NCI-H2196 (cell line): ENCODE results near the gene PRKRIP1.
A peak's percentile ranks its signal among the peaks of the same experiment; 100 is the strongest.
"Not testable (repeated sequence)": the region's sequence is repeated elsewhere in the genome, so short reads cannot be mapped to it uniquely, and the experiment has no call there.

Experiments
- DNase-seq: peaks from one replicate; lab custom pipeline; 2025; ENCODE audit not compliant: unreplicated experiment; lab: John Stamatoyannopoulos, UW

PRKRIP1 gene

GRCh38 chr7:102403563-102403962 lies 7.4 kb downstream of the PRKRIP1 start:
- DNase-seq: no peak

- peak; percentile 66 for DNase-seq
These were observed 8.1 kb downstream of the PRKRIP1 start for GRCh38 chr7:102404005-102404861.

GRCh38 chr7:102404862-102405188 lies 8.7 kb downstream of the PRKRIP1 start:
- not testable (repeated sequence) for DNase-seq

- no peak for DNase-seq
These were observed 11.7 kb downstream of the PRKRIP1 start for GRCh38 chr7:102407910-102408309.

- DNase-seq: not testable (repeated sequence)
These were observed 12.4 kb downstream of the PRKRIP1 start for GRCh38 chr7:102408530-102408929.

- DNase-seq: no peak
These were observed 13.2 kb downstream of the PRKRIP1 start for GRCh38 chr7:102409340-102409739.

- DNase-seq: no peak
These were observed 14.0 kb downstream of the PRKRIP1 start for GRCh38 chr7:102410123-102410522.

GRCh38 chr7:102410918-102411317 lies 14.8 kb downstream of the PRKRIP1 start:
- no peak for DNase-seq

- peak; percentile 71 for DNase-seq
These were observed 16.4 kb downstream of the PRKRIP1 start for GRCh38 chr7:102412548-102412947.

- no peak for DNase-seq
These were observed 16.9 kb downstream of the PRKRIP1 start for GRCh38 chr7:102413091-102413490.

GRCh38 chr7:102413611-102414010 lies 17.4 kb downstream of the PRKRIP1 start:
- no peak for DNase-seq

- DNase-seq: no peak
These were observed 19.6 kb downstream of the PRKRIP1 start for GRCh38 chr7:102415685-102416225.

- no peak for DNase-seq
These were observed 20.2 kb downstream of the PRKRIP1 start for GRCh38 chr7:102416406-102416805.

GRCh38 chr7:102417105-102417504 lies 20.9 kb downstream of the PRKRIP1 start:
- no peak for DNase-seq

- no peak for DNase-seq
These were observed 22.4 kb downstream of the PRKRIP1 start for GRCh38 chr7:102418592-102418991.

- DNase-seq: no peak
These were observed 25.6 kb downstream of the PRKRIP1 start for GRCh38 chr7:102421706-102422240.

GRCh38 chr7:102424129-102424551 lies 28.0 kb downstream of the PRKRIP1 start:
- no peak for DNase-seq

- DNase-seq: no peak
These were observed 28.6 kb downstream of the PRKRIP1 start for GRCh38 chr7:102424787-102425218.

GRCh38 chr7:102425639-102426267 lies 29.6 kb downstream of the PRKRIP1 start:
- DNase-seq: no peak

GRCh38 chr7:102426268-102427018 lies 30.3 kb downstream of the PRKRIP1 start:
- DNase-seq: no peak

GRCh38 chr7:102427019-102427405 lies 30.8 kb downstream of the PRKRIP1 start:
- no peak for DNase-seq
